ENCODE measurements around the gene TTC33. TPM values are rescaled to one million over a fixed set of nuclear protein-coding genes. Genes with fewer than 3 reads are reported as not detected.

Gene TTC33
- total RNA-seq, 2 donors from 2014 or later = 10.6 to 19.8 TPM

- Histone ChIP-seq H3K27me3 (no peaks in the 10 kb centered on the region), H3K36me3 (no peaks in the 10 kb centered on the region), H3K4me1 (no peaks in the 10 kb centered on the region), H3K4me3 (no peak overlapping the region), H3K27ac (no peak overlapping the region), H3K9me3 (no peaks in the 10 kb centered on the region), H3K9ac (ENCODE audit: low read depth in 2 of 2, low read length in 2 of 2) (no peak overlapping the region)
- no peak for DNase-seq
- intact Hi-C loops (cut with DNase I) = no loop called here
- no peak for TF ChIP-seq CTCF (IDR thresholded peaks at IDR 0.05)
These were observed 275.4 kb downstream of the TTC33 start for GRCh38 chr5:40480392-40480791.

GRCh38 chr5:40479939-40480338, 275.8 kb downstream of the TTC33 start:
- H3K4me1 ChIP-seq = no peaks in the 10 kb centered on the region
- no peak for TF ChIP-seq CTCF (IDR thresholded peaks at IDR 0.05)
- no peak overlapping the region for H3K4me3 ChIP-seq
- H3K36me3 ChIP-seq = no peaks in the 10 kb centered on the region
- intact Hi-C loops (cut with DNase I) = no loop called here
- no peak overlapping the region for H3K9ac ChIP-seq (ENCODE audit: low read depth in 2 of 2, low read length in 2 of 2)
- H3K27ac ChIP-seq = no peak overlapping the region
- H3K27me3 ChIP-seq = no peaks in the 10 kb centered on the region
- DNase-seq = no peak
- no peaks in the 10 kb centered on the region for H3K9me3 ChIP-seq

- DNase-seq = no peak
- H3K36me3 ChIP-seq = no peaks in the 10 kb centered on the region
- intact Hi-C loops (cut with DNase I) = no loop called here
- no peak for TF ChIP-seq CTCF (IDR thresholded peaks at IDR 0.05)
- H3K9ac ChIP-seq (ENCODE audit: low read depth in 2 of 2, low read length in 2 of 2) = no peak overlapping the region
- no peaks in the 10 kb centered on the region for H3K27me3 ChIP-seq
- no peak overlapping the region for H3K4me3 ChIP-seq
- H3K27ac ChIP-seq = no peak overlapping the region
- H3K4me1 ChIP-seq = no peaks in the 10 kb centered on the region
- no peaks in the 10 kb centered on the region for H3K9me3 ChIP-seq
These were observed 277.0 kb downstream of the TTC33 start for GRCh38 chr5:40478766-40479165.

GRCh38 chr5:40477856-40478546, 277.8 kb downstream of the TTC33 start:
- H3K4me1 ChIP-seq = no peaks in the 10 kb centered on the region
- no peaks in the 10 kb centered on the region for H3K9me3 ChIP-seq
- no peak for DNase-seq
- no peak overlapping the region for H3K4me3 ChIP-seq
- no peaks in the 10 kb centered on the region for H3K36me3 ChIP-seq
- intact Hi-C loops (cut with DNase I) = no loop called here
- TF ChIP-seq CTCF (IDR thresholded peaks at IDR 0.05) = no peak
- H3K27me3 ChIP-seq = no peaks in the 10 kb centered on the region
- H3K27ac ChIP-seq = no peak overlapping the region
- no peak overlapping the region for H3K9ac ChIP-seq (ENCODE audit: low read depth in 2 of 2, low read length in 2 of 2)

- no peak for TF ChIP-seq CTCF (IDR thresholded peaks at IDR 0.05)
- no peak overlapping the region for H3K9ac ChIP-seq (ENCODE audit: low read depth in 2 of 2, low read length in 2 of 2)
- no peaks in the 10 kb centered on the region for H3K4me1 ChIP-seq
- no peak overlapping the region for H3K4me3 ChIP-seq
- DNase-seq = no peak
- no peak overlapping the region for H3K27ac ChIP-seq
- H3K9me3 ChIP-seq = no peaks in the 10 kb centered on the region
- H3K36me3 ChIP-seq = no peaks in the 10 kb centered on the region
- no peaks in the 10 kb centered on the region for H3K27me3 ChIP-seq
- intact Hi-C loops (cut with DNase I) = no loop called here
These were observed 280.2 kb downstream of the TTC33 start for GRCh38 chr5:40475561-40475960.

All from colonic mucosa (tissue), 4 donors.